ENCODE data around the gene NPTX2.
A peak's percentile ranks its signal among the peaks of the same experiment; 100 is the strongest.

NPTX2 gene

DNA sequence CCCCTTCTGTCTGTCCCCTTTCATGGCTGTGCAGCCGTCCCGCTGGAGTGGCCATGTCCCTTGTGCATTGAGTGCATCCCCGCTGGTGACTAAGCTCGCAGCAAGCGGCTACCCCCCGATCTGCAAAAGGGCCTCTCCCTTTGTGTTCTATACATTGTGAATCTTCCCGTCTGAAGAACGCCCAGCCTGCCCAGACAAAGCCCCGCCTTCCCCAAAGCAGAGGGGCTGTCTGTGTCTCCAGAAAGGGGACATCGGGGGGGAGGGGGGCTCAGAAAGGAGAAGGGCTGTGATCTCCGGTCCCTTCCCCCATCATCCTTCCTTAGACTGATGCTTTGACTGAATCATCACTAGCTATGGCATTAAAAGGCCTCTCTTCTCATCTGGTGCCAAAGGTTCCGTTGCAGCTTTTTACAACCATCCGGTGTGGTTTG is 11.9 kb downstream of the NPTX2 start:
- peaks cover 35% of the 10 kb centered on the region for H3K4me1 ChIP-seq (ENCODE audit: control insufficient read depth, insufficient read depth, low read length)
- H3K27ac ChIP-seq (ENCODE audit: insufficient read depth, low read depth, low read length, poor library complexity, severe bottlenecking) = peak overlapping the region; percentile 44
- WGBS, 2 experiments = 13 to 18% methylated on average over 12 to 13 of the region's 13 CpGs
- no peaks in the 10 kb centered on the region for H3K36me3 ChIP-seq (ENCODE audit: control insufficient read depth, insufficient read depth, low read length)
- no peaks in the 10 kb centered on the region for H3K27me3 ChIP-seq (ENCODE audit: control insufficient read depth, insufficient read depth, low read length, poor library complexity, severe bottlenecking)
- no peak overlapping the region for H3K4me3 ChIP-seq (ENCODE audit: insufficient read depth, low read depth, low read length)
- peaks cover 1% of the 10 kb centered on the region for H3K9me3 ChIP-seq (ENCODE audit: control insufficient read depth, low read length)

GRCh38 chr7:98630149-98630548 is 13.1 kb downstream of the NPTX2 start:
- Histone ChIP-seq H3K4me3 (ENCODE audit: insufficient read depth, low read depth, low read length) (no peak overlapping the region), H3K36me3 (ENCODE audit: control insufficient read depth, insufficient read depth, low read length) (no peaks in the 10 kb centered on the region), H3K27ac (ENCODE audit: insufficient read depth, low read depth, low read length, poor library complexity, severe bottlenecking) (no peak overlapping the region), H3K4me1 (ENCODE audit: control insufficient read depth, insufficient read depth, low read length) (peaks cover 35% of the 10 kb centered on the region), H3K27me3 (ENCODE audit: control insufficient read depth, insufficient read depth, low read length, poor library complexity, severe bottlenecking) (no peaks in the 10 kb centered on the region), H3K9me3 (ENCODE audit: control insufficient read depth, low read length) (peaks cover 2% of the 10 kb centered on the region)
- WGBS, 2 experiments = 64 to 77% methylated on average over 8 to 9 of the region's 9 CpGs

GRCh38 chr7:98630770-98631169 is 13.7 kb downstream of the NPTX2 start:
- Histone ChIP-seq H3K27me3 (ENCODE audit: control insufficient read depth, insufficient read depth, low read length, poor library complexity, severe bottlenecking) (no peaks in the 10 kb centered on the region), H3K27ac (ENCODE audit: insufficient read depth, low read depth, low read length, poor library complexity, severe bottlenecking) (no peak overlapping the region), H3K4me3 (ENCODE audit: insufficient read depth, low read depth, low read length) (no peak overlapping the region), H3K36me3 (ENCODE audit: control insufficient read depth, insufficient read depth, low read length) (no peaks in the 10 kb centered on the region), H3K9me3 (ENCODE audit: control insufficient read depth, low read length) (peaks cover 2% of the 10 kb centered on the region), H3K4me1 (ENCODE audit: control insufficient read depth, insufficient read depth, low read length) (peaks cover 35% of the 10 kb centered on the region)
- 84 to 91% methylated on average over 3 of the region's 3 CpGs for WGBS, 2 experiments

- Histone ChIP-seq H3K9me3 (ENCODE audit: control insufficient read depth, low read length) (peaks cover 2% of the 10 kb centered on the region), H3K36me3 (ENCODE audit: control insufficient read depth, insufficient read depth, low read length) (no peaks in the 10 kb centered on the region), H3K4me3 (ENCODE audit: insufficient read depth, low read depth, low read length) (no peak overlapping the region), H3K4me1 (ENCODE audit: control insufficient read depth, insufficient read depth, low read length) (peaks cover 7% of the 10 kb centered on the region), H3K27me3 (ENCODE audit: control insufficient read depth, insufficient read depth, low read length, poor library complexity, severe bottlenecking) (no peaks in the 10 kb centered on the region), H3K27ac (ENCODE audit: insufficient read depth, low read depth, low read length, poor library complexity, severe bottlenecking) (no peak overlapping the region)
- 93 to 97% methylated on average over 2 of the region's 2 CpGs for WGBS, 2 experiments
Observed at GRCh38 chr7:98638853-98639252, 21.8 kb downstream of the NPTX2 start.

DNA sequence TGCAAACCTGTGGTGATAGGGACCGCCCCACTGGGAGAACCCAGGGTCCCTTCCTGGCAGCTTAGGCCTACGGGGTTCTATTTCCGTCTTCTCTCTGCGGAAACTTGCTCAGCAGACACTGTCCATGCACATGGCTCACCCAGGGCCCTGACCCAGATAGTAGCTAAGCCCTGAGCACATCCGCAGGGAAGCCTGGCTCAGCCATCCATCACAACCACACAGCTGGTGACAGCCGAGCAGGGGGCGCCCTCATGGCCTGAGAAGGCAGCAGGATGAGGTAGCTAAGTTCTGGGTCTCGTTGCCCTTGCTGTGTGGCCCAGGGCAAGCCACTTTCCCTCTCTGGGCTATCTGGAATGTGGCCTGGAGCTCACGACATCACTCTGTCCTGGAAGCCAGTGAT is 23.3 kb downstream of the NPTX2 start:
- no peak overlapping the region for H3K27ac ChIP-seq (ENCODE audit: insufficient read depth, low read depth, low read length, poor library complexity, severe bottlenecking)
- WGBS, 2 experiments = 77 to 85% methylated on average over 9 of the region's 9 CpGs
- peaks cover 7% of the 10 kb centered on the region for H3K4me1 ChIP-seq (ENCODE audit: control insufficient read depth, insufficient read depth, low read length)
- H3K4me3 ChIP-seq (ENCODE audit: insufficient read depth, low read depth, low read length) = no peak overlapping the region
- no peaks in the 10 kb centered on the region for H3K36me3 ChIP-seq (ENCODE audit: control insufficient read depth, insufficient read depth, low read length)
- no peaks in the 10 kb centered on the region for H3K9me3 ChIP-seq (ENCODE audit: control insufficient read depth, low read length)
- no peaks in the 10 kb centered on the region for H3K27me3 ChIP-seq (ENCODE audit: control insufficient read depth, insufficient read depth, low read length, poor library complexity, severe bottlenecking)

DNA sequence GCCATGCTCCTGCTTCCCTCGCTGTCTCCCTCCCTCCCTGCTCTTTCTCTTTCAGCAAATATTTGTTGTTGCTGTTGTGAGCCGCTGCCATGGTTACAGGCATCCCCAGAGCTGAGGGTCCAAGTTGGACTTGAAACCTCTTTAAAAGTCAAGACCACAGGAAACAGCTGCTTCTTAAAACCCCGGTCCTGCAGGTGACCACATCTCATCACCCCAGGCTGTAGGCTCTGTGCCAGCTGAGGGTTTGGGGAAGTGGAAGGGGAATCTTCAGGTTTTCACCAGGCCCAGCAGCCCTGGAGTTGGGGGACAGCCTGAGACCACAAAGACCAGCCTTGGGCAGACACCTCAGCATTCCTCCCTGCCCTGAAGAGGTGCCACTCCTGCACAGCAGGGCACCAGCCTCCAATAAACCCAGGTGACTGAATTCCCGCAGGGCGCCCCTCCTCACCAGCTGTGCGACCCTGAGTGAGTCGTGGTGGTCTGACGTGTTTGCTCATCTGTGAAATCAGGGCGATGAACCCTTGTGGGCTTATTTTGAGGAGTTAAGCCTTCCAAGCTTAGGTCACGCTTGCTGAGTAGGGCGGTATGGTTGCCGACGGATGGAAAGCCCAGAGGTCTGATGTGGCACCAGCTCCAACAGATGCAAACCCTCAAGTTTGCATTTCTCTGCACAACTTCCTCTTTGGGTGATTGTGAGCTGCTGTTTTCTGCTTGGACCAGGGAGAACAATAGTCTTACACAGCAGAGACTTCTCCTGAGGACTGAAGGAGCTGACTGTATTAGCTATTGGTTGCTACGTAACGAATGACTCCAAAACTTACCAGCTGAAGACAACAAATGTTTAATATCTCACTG is 24.8 kb downstream of the NPTX2 start:
- H3K4me1 ChIP-seq (ENCODE audit: control insufficient read depth, insufficient read depth, low read length) = peaks cover 7% of the 10 kb centered on the region
- no peaks in the 10 kb centered on the region for H3K9me3 ChIP-seq (ENCODE audit: control insufficient read depth, low read length)
- WGBS, 2 experiments = 79 to 82% methylated on average over 15 of the region's 15 CpGs
- H3K4me3 ChIP-seq (ENCODE audit: insufficient read depth, low read depth, low read length) = no peak overlapping the region
- no peaks in the 10 kb centered on the region for H3K27me3 ChIP-seq (ENCODE audit: control insufficient read depth, insufficient read depth, low read length, poor library complexity, severe bottlenecking)
- H3K27ac ChIP-seq (ENCODE audit: insufficient read depth, low read depth, low read length, poor library complexity, severe bottlenecking) = peak overlapping the region; percentile 29
- H3K36me3 ChIP-seq (ENCODE audit: control insufficient read depth, insufficient read depth, low read length) = no peaks in the 10 kb centered on the region

DNA sequence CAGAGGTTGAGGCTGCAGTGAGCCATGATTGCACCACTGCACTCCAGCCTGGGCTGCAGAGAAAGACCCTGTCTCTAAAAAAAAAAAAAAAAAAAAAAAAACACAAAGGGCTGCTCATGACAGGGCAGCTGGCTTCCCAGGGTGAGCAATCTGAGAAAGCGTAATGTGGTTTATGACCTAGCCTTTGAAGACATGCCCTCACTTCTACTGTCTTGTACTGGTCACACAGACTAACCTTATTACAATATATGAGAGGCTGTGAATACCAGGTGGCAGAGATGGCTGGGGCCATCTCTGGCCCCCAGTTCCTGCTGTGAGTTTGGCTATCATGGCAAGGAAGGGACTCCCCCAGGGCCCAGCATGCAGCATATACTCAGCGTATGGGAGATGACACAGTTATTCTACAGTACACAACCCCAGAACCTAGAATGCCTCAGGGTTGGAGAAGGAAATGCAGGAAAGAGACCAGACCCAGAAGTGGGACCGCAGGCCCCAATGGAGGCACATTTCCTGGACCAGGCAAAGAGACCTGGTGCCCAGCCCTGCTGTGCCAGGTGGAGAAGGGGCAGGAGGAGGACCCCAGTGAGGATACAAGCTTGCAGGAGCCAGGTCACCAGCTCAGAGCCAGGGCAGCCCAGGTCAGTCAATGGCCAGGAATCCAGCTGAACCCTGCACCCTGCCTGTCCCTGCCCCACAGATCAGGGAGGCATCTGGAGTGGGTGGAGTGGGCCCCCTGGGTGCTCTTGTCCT is 26.3 kb downstream of the NPTX2 start:
- H3K4me1 ChIP-seq (ENCODE audit: control insufficient read depth, insufficient read depth, low read length) = peaks cover 7% of the 10 kb centered on the region
- no peaks in the 10 kb centered on the region for H3K9me3 ChIP-seq (ENCODE audit: control insufficient read depth, low read length)
- 90 to 96% methylated on average over 3 of the region's 3 CpGs for WGBS, 2 experiments
- H3K27ac ChIP-seq (ENCODE audit: insufficient read depth, low read depth, low read length, poor library complexity, severe bottlenecking) = no peak overlapping the region
- H3K4me3 ChIP-seq (ENCODE audit: insufficient read depth, low read depth, low read length) = no peak overlapping the region
- no peaks in the 10 kb centered on the region for H3K27me3 ChIP-seq (ENCODE audit: control insufficient read depth, insufficient read depth, low read length, poor library complexity, severe bottlenecking)
- no peaks in the 10 kb centered on the region for H3K36me3 ChIP-seq (ENCODE audit: control insufficient read depth, insufficient read depth, low read length)

DNA sequence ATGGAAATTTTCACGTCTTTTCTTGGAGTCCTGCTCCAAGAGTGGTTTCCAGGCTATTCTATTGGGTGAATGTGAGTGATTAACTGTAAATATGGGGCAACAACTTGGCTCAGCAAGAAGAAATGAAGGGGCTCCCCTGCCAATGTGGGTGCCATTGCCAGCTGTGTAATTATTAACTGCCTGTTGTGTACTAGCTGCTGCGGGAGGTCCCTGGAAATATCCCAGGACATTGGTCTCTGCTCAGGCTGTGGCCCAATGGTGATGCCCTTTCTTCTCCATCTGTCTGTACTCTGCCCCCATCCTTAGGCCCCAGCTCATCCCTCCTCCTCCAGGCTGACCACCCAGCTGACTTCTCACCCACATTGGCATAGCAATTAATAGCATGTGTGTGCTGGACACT is 29.4 kb downstream of the NPTX2 start:
- Histone ChIP-seq H3K4me1 (ENCODE audit: control insufficient read depth, insufficient read depth, low read length) (peaks cover 7% of the 10 kb centered on the region), H3K9me3 (ENCODE audit: control insufficient read depth, low read length) (no peaks in the 10 kb centered on the region), H3K4me3 (ENCODE audit: insufficient read depth, low read depth, low read length) (no peak overlapping the region), H3K27ac (ENCODE audit: insufficient read depth, low read depth, low read length, poor library complexity, severe bottlenecking) (no peak overlapping the region), H3K36me3 (ENCODE audit: control insufficient read depth, insufficient read depth, low read length) (no peaks in the 10 kb centered on the region), H3K27me3 (ENCODE audit: control insufficient read depth, insufficient read depth, low read length, poor library complexity, severe bottlenecking) (no peaks in the 10 kb centered on the region)
- WGBS, 2 experiments = 94 to 97% methylated on average over 2 of the region's 2 CpGs

DNA sequence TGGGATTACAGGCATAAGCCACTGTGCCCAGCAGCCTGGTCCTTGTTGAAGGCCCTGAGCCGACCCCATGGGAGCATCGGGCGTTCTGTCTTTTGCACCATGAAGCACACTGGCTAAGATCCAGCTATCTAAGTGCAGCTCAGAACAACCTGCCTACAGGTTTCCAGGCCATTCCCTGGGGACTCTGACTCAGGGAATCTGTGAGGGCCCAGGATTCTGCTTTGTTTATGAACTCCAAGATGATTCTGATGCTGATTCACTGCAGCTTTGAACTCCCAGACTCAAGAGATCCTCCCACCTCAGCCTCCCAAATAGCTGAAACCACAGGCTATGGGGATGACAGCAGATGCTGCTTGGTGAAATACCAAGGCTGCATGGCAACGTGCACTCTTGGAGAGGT is 30.2 kb downstream of the NPTX2 start:
- Histone ChIP-seq H3K4me3 (ENCODE audit: insufficient read depth, low read depth, low read length) (no peak overlapping the region), H3K4me1 (ENCODE audit: control insufficient read depth, insufficient read depth, low read length) (no peaks in the 10 kb centered on the region), H3K36me3 (ENCODE audit: control insufficient read depth, insufficient read depth, low read length) (no peaks in the 10 kb centered on the region), H3K9me3 (ENCODE audit: control insufficient read depth, low read length) (no peaks in the 10 kb centered on the region), H3K27me3 (ENCODE audit: control insufficient read depth, insufficient read depth, low read length, poor library complexity, severe bottlenecking) (no peaks in the 10 kb centered on the region), H3K27ac (ENCODE audit: insufficient read depth, low read depth, low read length, poor library complexity, severe bottlenecking) (no peak overlapping the region)
- 92 to 93% methylated on average over 4 of the region's 4 CpGs for WGBS, 2 experiments

DNA sequence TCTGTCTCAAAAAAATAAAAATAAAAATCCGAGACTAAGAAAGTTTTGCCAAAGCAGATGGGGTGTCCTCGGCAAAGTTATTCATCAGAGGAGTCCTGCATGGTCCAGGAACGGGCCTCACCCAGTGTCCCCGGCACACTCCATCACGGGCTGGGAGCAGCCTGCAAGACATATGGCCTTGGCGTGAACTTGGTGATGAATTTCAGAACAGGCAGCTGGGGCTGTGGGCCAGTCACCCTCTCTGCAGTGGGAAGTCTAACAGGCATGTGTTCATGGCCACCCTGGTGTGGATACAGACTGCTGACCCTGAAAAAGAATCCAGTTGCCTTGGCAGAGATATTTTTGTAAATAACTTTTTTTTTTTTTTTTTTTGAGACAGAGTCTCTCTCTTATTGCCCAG is 34.7 kb downstream of the NPTX2 start:
- Histone ChIP-seq H3K36me3 (ENCODE audit: control insufficient read depth, insufficient read depth, low read length) (no peaks in the 10 kb centered on the region), H3K4me3 (ENCODE audit: insufficient read depth, low read depth, low read length) (no peak overlapping the region)
- 92 to 95% methylated on average over 6 of the region's 6 CpGs for WGBS, 2 experiments

More for the DNA sequence above, 34.7 kb downstream of the NPTX2 start:
- Histone ChIP-seq H3K27me3 (ENCODE audit: control insufficient read depth, insufficient read depth, low read length, poor library complexity, severe bottlenecking) (no peaks in the 10 kb centered on the region), H3K9me3 (ENCODE audit: control insufficient read depth, low read length) (no peaks in the 10 kb centered on the region), H3K4me1 (ENCODE audit: control insufficient read depth, insufficient read depth, low read length) (no peaks in the 10 kb centered on the region), H3K27ac (ENCODE audit: insufficient read depth, low read depth, low read length, poor library complexity, severe bottlenecking) (no peak overlapping the region)

All from ectodermal cell (in vitro differentiated cells).